ENCODE results near the gene ZNF133.

GRCh38 chr20:18263723-18264122 is 24.6 kb upstream of the ZNF133 start:
- TF ChIP-seq, protein P1, sequence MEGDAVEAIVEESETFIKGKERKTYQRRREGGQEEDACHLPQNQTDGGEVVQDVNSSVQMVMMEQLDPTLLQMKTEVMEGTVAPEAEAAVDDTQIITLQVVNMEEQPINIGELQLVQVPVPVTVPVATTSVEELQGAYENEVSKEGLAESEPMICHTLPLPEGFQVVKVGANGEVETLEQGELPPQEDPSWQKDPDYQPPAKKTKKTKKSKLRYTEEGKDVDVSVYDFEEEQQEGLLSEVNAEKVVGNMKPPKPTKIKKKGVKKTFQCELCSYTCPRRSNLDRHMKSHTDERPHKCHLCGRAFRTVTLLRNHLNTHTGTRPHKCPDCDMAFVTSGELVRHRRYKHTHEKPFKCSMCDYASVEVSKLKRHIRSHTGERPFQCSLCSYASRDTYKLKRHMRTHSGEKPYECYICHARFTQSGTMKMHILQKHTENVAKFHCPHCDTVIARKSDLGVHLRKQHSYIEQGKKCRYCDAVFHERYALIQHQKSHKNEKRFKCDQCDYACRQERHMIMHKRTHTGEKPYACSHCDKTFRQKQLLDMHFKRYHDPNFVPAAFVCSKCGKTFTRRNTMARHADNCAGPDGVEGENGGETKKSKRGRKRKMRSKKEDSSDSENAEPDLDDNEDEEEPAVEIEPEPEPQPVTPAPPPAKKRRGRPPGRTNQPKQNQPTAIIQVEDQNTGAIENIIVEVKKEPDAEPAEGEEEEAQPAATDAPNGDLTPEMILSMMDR (conservative IDR thresholded peaks at IDR 0.05), result no peak
- TF ChIP-seq EZH2 (IDR thresholded peaks at IDR 0.05; ENCODE audit: low read depth), result no peak

All from PC-9 (cell line).